ENCODE measurements around the gene CLTCL1. TPM values are rescaled to one million over a fixed set of nuclear protein-coding genes. Genes with fewer than 3 reads are reported as not detected.
A peak's percentile ranks its signal among the peaks of the same experiment; 100 is the strongest.
"Not testable (repeated sequence)": the region's sequence is repeated elsewhere in the genome, so short reads cannot be mapped to it uniquely, and the experiment has no call there.

The CLTCL1 gene
- 9.9 TPM for total RNA-seq (ENCODE audit: insufficient read depth, low replicate concordance)

- DNase-seq (ENCODE audit: low spot score) = peak; percentile 66
Observed at GRCh38 chr22:19291580-19292457, at the start of gene CLTCL1. Gene CLTCL1, minus strand, starts transcription at chr22:19291719. Its CDS starts 78 bp downstream, at chr22:19291641.

GRCh38 chr22:19337137-19337536, 45.6 kb upstream of the CLTCL1 start:
- DNase-seq (ENCODE audit: low spot score) = no peak

- DNase-seq (ENCODE audit: low spot score) = no peak
Observed at GRCh38 chr22:19336133-19337075, 44.9 kb upstream of the CLTCL1 start.

GRCh38 chr22:19331975-19332374, 40.5 kb upstream of the CLTCL1 start:
- no peak for DNase-seq (ENCODE audit: low spot score)

- no peak for DNase-seq (ENCODE audit: low spot score)
Observed at GRCh38 chr22:19331474-19331873, 40.0 kb upstream of the CLTCL1 start.

- no peak for DNase-seq (ENCODE audit: low spot score)
Observed at GRCh38 chr22:19330865-19331418, 39.4 kb upstream of the CLTCL1 start.

- not testable (repeated sequence) for DNase-seq (ENCODE audit: low spot score)
Observed at GRCh38 chr22:19330205-19330604, 38.7 kb upstream of the CLTCL1 start.

- no peak for DNase-seq (ENCODE audit: low spot score)
Observed at GRCh38 chr22:19329454-19329853, 37.9 kb upstream of the CLTCL1 start.

- no peak for DNase-seq (ENCODE audit: low spot score)
Observed at GRCh38 chr22:19325296-19325948, 33.9 kb upstream of the CLTCL1 start.

GRCh38 chr22:19323420-19323819, 31.9 kb upstream of the CLTCL1 start:
- DNase-seq (ENCODE audit: low spot score) = not testable (repeated sequence)

GRCh38 chr22:19321757-19322156, 30.2 kb upstream of the CLTCL1 start:
- DNase-seq (ENCODE audit: low spot score) = no peak

GRCh38 chr22:19320136-19320535, 28.6 kb upstream of the CLTCL1 start:
- DNase-seq (ENCODE audit: low spot score) = not testable (repeated sequence)

- no peak for DNase-seq (ENCODE audit: low spot score)
Observed at GRCh38 chr22:19319281-19319680, 27.8 kb upstream of the CLTCL1 start.

- no peak for DNase-seq (ENCODE audit: low spot score)
Observed at GRCh38 chr22:19317865-19318264, 26.3 kb upstream of the CLTCL1 start.

GRCh38 chr22:19307872-19308271, 16.4 kb upstream of the CLTCL1 start:
- DNase-seq (ENCODE audit: low spot score) = no peak

GRCh38 chr22:19306535-19306934, 15.0 kb upstream of the CLTCL1 start:
- DNase-seq (ENCODE audit: low spot score) = not testable (repeated sequence)

- no peak for DNase-seq (ENCODE audit: low spot score)
Observed at GRCh38 chr22:19304547-19304946, 13.0 kb upstream of the CLTCL1 start.

- no peak for DNase-seq (ENCODE audit: low spot score)
Observed at GRCh38 chr22:19303785-19304184, 12.3 kb upstream of the CLTCL1 start.

- no peak for DNase-seq (ENCODE audit: low spot score)
Observed at GRCh38 chr22:19295733-19296132, 4.2 kb upstream of the CLTCL1 start.

- DNase-seq (ENCODE audit: low spot score) = peak; percentile 16
Observed at GRCh38 chr22:19292458-19293230, 1.1 kb upstream of the CLTCL1 start.

GRCh38 chr22:19291218-19291579, 320 bp downstream of the CLTCL1 start:
- peak; percentile 31 for DNase-seq (ENCODE audit: low spot score)

Measured in umbilical cord (tissue), 2 donors.